SK-N-SH (cell line): Measurements from ENCODE around the gene LUC7L2. TPM values are rescaled to one million over a fixed set of nuclear protein-coding genes. Genes with fewer than 3 reads are reported as not detected.
"Not testable (repeated sequence)": the region's sequence is repeated elsewhere in the genome, so short reads cannot be mapped to it uniquely, and the experiment has no call there.

Source experiments
- CTCF ChIA-PET: fragments of 300-600, 350-600 bp; formaldehyde crosslinking; extraction: SDS; loops from one replicate; lab custom pipeline; 2021; lab: Yijun Ruan, JAX
- POLR2A ChIA-PET: fragments of 350-600 bp; sonication (Branson Sonifier 250); formaldehyde crosslinking; extraction: SDS; loops from one replicate; lab custom pipeline; 2020; ENCODE audit warnings: antibody characterized with exemption, inconsistent platforms; lab: Yijun Ruan, JAX
- DNase-seq: peaks from one replicate; pipeline ENCODE4 v3.0.0; 2012
- H2AFZ ChIP-seq: fragments of 200-600 bp; sonication (generic); 2 replicates; pipeline ENCODE4 v1.8.1; 2016; ENCODE audit warnings: antibody characterized with exemption, mild to moderate bottlenecking, low read depth
- H3F3A ChIP-seq: fragments of 200-600 bp; sonication (generic); replicated peaks from 2 replicates; pipeline ENCODE3; 2016; ENCODE audit warnings: antibody characterized with exemption, mild to moderate bottlenecking; ENCODE audit not compliant: insufficient read depth
- H3K27ac ChIP-seq, 2 experiments: fragments of 200-500 bp in 1 of 2; fragments of 200-600 bp in 1 of 2; sonication (Bioruptor generic) in 1 of 2; sonication (generic), shearing (Covaris generic) in 1 of 2; 2 replicates each; pipeline versions ENCODE4 v1.5.1 to v1.6.1; 2014 to 2016; ENCODE audit warnings: low read depth in 2 of 2, inconsistent platforms in 1 of 2, low read length in 1 of 2, mild to moderate bottlenecking in 1 of 2, mixed read lengths in 1 of 2
- H3K27me3 ChIP-seq: fragments of 200-600 bp; sonication (generic), shearing (Covaris generic); 2 replicates; pipeline ENCODE4 v1.6.1; 2016; ENCODE audit warnings: mixed run types; ENCODE audit not compliant: insufficient read depth
- H3K36me3 ChIP-seq, 2 experiments: fragments of 200-500 bp in 1 of 2; fragments of 200-600 bp in 1 of 2; sonication (Bioruptor generic) in 1 of 2; sonication (generic) in 1 of 2; replicated peaks in 1 of 2; 2 replicates each; pipeline versions ENCODE3 to v1.5.1; 2014 to 2016; ENCODE audit warnings: low read length in 1 of 2, mild to moderate bottlenecking in 1 of 2; ENCODE audit not compliant: insufficient read depth in 2 of 2, control insufficient read depth in 1 of 2
- H3K4me1 ChIP-seq, 2 experiments: fragments of 200-500 bp in 1 of 2; fragments of 200-600 bp in 1 of 2; sonication (Bioruptor generic) in 1 of 2; sonication (generic), shearing (Covaris generic) in 1 of 2; 2 replicates each; pipeline versions ENCODE4 v1.5.1 to v1.6.1; 2014 to 2016; ENCODE audit warnings: low read depth in 1 of 2, low read length in 1 of 2, mixed run types in 1 of 2; ENCODE audit not compliant: insufficient read depth in 2 of 2, control insufficient read depth in 1 of 2
- H3K4me2 ChIP-seq: fragments of 200-600 bp; sonication (generic), shearing (Covaris generic); 2 replicates; pipeline ENCODE4 v1.6.1; 2017; ENCODE audit warnings: mixed run types
- H3K4me3 ChIP-seq, 2 experiments: fragments of 200-500 bp in 1 of 2; fragments of 200-600 bp in 1 of 2; sonication (Bioruptor generic) in 1 of 2; sonication (generic), shearing (Covaris generic) in 1 of 2; 2 replicates each; pipeline versions ENCODE4 v1.5.1 to v1.8.1; 2014 to 2016; ENCODE audit warnings: low read depth in 2 of 2, inconsistent platforms in 1 of 2, low read length in 1 of 2, mild to moderate bottlenecking in 1 of 2, mixed read lengths in 1 of 2, moderate library complexity in 1 of 2
- H3K79me2 ChIP-seq: fragments of 200-600 bp; sonication (generic); 2 replicates; pipeline ENCODE4 v1.8.1; 2017; ENCODE audit warnings: mild to moderate bottlenecking; ENCODE audit not compliant: insufficient read depth
- H3K9ac ChIP-seq: fragments of 200-600 bp; sonication (generic); 2 replicates; pipeline ENCODE4 v1.6.1; 2017; ENCODE audit warnings: mixed run types
- H3K9me2 ChIP-seq: fragments of 200-600 bp; sonication (generic); 2 replicates; pipeline ENCODE4 v1.6.1; 2017; ENCODE audit warnings: mixed run types
- H3K9me3 ChIP-seq: fragments of 200-600 bp; sonication (generic); 2 replicates; pipeline ENCODE4 v1.6.1; 2017; ENCODE audit warnings: mixed run types, mild to moderate bottlenecking, moderate library complexity
- H4K20me1 ChIP-seq: fragments of 200-600 bp; sonication (generic); 2 replicates; pipeline ENCODE4 v1.6.1; 2017; ENCODE audit warnings: mild to moderate bottlenecking, mixed run types; ENCODE audit not compliant: insufficient read depth
- CHD2 ChIP-seq: fragments of 150-350 bp; IDR thresholded peaks from 2 replicates; pipeline ENCODE4 v1.6.1; 2018; ENCODE audit warnings: low read length; ENCODE audit not compliant: partially characterized antibody
- EP300 ChIP-seq, 2 experiments: IDR thresholded peaks; 2 replicates each; pipeline versions ENCODE4 v1.4.0 to v1.6.1; 2012; ENCODE audit warnings: borderline replicate concordance in 1 of 2, low read depth in 1 of 2, low read length in 1 of 2
- GABPA ChIP-seq: IDR thresholded peaks from 2 replicates; pipeline ENCODE4 v1.4.0; 2012; ENCODE audit warnings: low read depth, mild to moderate bottlenecking
- JUND ChIP-seq: IDR thresholded peaks from 2 replicates; pipeline ENCODE4 v1.4.0; 2012
- MXI1 ChIP-seq: IDR thresholded peaks from 2 replicates; pipeline ENCODE4 v1.6.1; 2012; ENCODE audit warnings: mild to moderate bottlenecking, low read depth, low read length, improper control_type of control experiment
- POLR2AphosphoS5 ChIP-seq: IDR thresholded peaks from 2 replicates; pipeline ENCODE4 v1.6.1; 2012; ENCODE audit warnings: low read depth, low read length
- RAD21 ChIP-seq: IDR thresholded peaks from 2 replicates; pipeline ENCODE4 v1.6.1; 2012; ENCODE audit warnings: mild to moderate bottlenecking, low read length
- TCF12 ChIP-seq: IDR thresholded peaks from 2 replicates; pipeline ENCODE4 v1.4.0; 2012
- YY1 ChIP-seq: IDR thresholded peaks from 2 replicates; pipeline ENCODE4 v1.4.0; 2012; ENCODE audit warnings: low read depth, mild to moderate bottlenecking
- WGBS: methylation state at CpG from one replicate; pipeline ENCODE4 v1.1.6; 2017; ENCODE audit warnings: low lambda C conversion rate; 5-methylcytosine and 5-hydroxymethylcytosine counted together
- polyA plus RNA-seq, 3 experiments: library from polyadenylated mRNA; depleted of rRNA; stranded (reverse); fragments of >200 nt; gene quantifications; 2 replicates each; pipeline ENCODE4 v1.2.3, GENCODE V29; 2012
- TF ChIP-seq, protein P1 (sequence below): fragments of 150-350 bp; IDR thresholded peaks from 2 replicates; pipeline ENCODE4 v1.6.1; 2016; ENCODE audit warnings: mild to moderate bottlenecking, low read depth, low read length
- TF ChIP-seq, protein P2 (sequence below): IDR thresholded peaks from 2 replicates; pipeline ENCODE4 v1.4.0; 2012; ENCODE audit warnings: low read depth

The LUC7L2 gene
- polyA plus RNA-seq, 1 of the 3 experiments (the other 2 are of a cell fraction): 45.7 TPM

DNA sequence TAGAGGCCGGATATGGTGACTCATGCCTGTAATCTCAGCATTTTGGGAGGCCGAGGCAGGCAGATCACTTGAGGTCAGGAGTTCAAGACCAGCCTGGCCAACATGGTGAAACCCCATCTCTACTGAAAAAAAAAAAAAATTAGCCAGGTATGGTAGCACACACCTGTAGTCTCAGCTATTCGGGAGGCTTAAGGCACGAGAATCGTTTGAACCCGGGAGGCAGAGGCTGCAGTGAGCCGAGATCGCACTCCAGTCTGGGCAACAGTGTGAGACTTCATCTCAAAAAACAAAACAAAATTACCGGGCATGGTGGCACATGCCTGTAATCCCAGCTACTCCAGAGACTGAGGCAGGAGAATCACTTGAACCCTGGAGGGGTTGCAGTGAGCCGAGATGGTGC, 66.0 kb downstream of the LUC7L2 start:
- not testable (repeated sequence) for H3K27ac ChIP-seq, H3K4me2 ChIP-seq, H3K9ac ChIP-seq, DNase-seq
- peaks cover 0 to 14% of the 10 kb centered on the region in 2 experiments; a peak in 2 of 4 replicates for H3K4me1 ChIP-seq
- peaks cover 17% of the 10 kb centered on the region for H3F3A ChIP-seq
- H3K79me2 ChIP-seq: peaks cover 19% of the 10 kb centered on the region; the same call in 1 of the 2 replicates
- POLR2A ChIA-PET: interaction anchor here (1.1 kb wide), 1 partner anchor 12 kb away, joined by 3 read pairs; no protein-coding TSS in a partner anchor
- 93% methylated on average over 10 of the region's 10 CpGs for WGBS
- CTCF ChIA-PET: interaction anchor here (3.0 kb wide), 1 partner anchor 9 kb away, joined by 9 read pairs; no protein-coding TSS in a partner anchor
- peaks cover 32 to 55% of the 10 kb centered on the region in 2 experiments for H3K36me3 ChIP-seq
- TF ChIP-seq POLR2AphosphoS5: 0 out of 2 replicates have a peak, but pooled peaks have one; percentile 23
- TF ChIP-seq, all 33 proteins: peak for 1; not testable (repeated sequence) for 32
- not testable (repeated sequence) for H3K4me3 ChIP-seq, H3K9me3 ChIP-seq, H3K9me2 ChIP-seq, H2AFZ ChIP-seq, H3K27me3 ChIP-seq
- H4K20me1 ChIP-seq: peaks cover 21% of the 10 kb centered on the region; the same call in 1 of the 2 replicates

DNA sequence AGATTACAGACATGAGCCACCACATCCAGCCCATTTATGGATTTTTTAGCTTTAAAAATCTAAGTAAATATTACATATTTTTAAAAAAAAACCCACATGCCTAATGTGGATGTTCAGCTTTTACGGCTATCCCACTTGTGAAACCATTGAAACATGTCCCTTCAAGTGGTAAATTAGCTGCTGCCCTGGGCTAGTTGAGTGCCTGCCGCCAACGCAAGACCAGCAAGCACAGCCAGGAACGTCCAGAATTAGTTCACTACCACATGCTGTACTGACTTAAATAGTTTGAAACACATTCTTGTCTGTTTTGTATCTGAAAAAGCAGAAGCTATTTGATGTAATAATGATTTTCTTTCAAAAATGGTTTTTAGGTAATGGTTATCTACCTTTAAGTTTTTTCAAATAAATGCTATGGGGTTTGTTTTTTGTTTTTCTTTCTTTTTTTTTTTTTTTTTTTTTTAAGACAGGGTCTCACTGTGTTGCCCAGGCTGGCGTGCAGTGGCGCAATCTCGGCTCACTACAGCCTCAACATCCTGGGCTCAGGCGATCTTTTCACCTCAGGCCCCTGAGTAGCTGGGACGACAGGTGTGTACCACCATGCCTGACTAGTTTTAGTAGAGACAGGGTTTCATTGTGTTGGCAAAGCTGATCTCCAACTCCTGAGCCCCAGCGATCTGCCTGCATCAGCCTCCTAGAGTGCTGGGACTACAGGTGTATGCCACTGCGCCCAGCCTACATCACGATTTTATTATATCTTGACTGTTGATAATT, 66.7 kb downstream of the LUC7L2 start:
- CTCF ChIA-PET: interaction anchor here (0.7 to 1.1 kb wide), 2 partner anchors 8 to 20 kb away, joined by 3 read pairs; no protein-coding TSS in a partner anchor
- Histone ChIP-seq H3K4me3 (no peak overlapping the region), H4K20me1 (peaks cover 16% of the 10 kb centered on the region; the same call in 1 of the 2 replicates), H3K79me2 (peaks cover 15% of the 10 kb centered on the region; the same call in 1 of the 2 replicates), H2AFZ (no peak overlapping the region), H3K9me2 (no peaks in the 10 kb centered on the region), H3K9ac (no peak overlapping the region), H3F3A (peaks cover 17% of the 10 kb centered on the region), H3K4me1 (peaks cover 0 to 9% of the 10 kb centered on the region in 2 experiments; a peak in 2 of 4 replicates), H3K27ac (no peak overlapping the region), H3K36me3 (peaks cover 30 to 47% of the 10 kb centered on the region in 2 experiments), H3K27me3 (no peaks in the 10 kb centered on the region), H3K9me3 (no peaks in the 10 kb centered on the region)
- WGBS: 97% methylated on average over 12 of the region's 12 CpGs
- POLR2A ChIA-PET: interaction anchor here (1.1 kb wide), 1 partner anchor 11 kb away, joined by 3 read pairs; no protein-coding TSS in a partner anchor
- TF ChIP-seq, protein P1, sequence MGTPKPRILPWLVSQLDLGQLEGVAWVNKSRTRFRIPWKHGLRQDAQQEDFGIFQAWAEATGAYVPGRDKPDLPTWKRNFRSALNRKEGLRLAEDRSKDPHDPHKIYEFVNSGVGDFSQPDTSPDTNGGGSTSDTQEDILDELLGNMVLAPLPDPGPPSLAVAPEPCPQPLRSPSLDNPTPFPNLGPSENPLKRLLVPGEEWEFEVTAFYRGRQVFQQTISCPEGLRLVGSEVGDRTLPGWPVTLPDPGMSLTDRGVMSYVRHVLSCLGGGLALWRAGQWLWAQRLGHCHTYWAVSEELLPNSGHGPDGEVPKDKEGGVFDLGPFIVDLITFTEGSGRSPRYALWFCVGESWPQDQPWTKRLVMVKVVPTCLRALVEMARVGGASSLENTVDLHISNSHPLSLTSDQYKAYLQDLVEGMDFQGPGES: no peak
- TF ChIP-seq CHD2 (no peak), YY1 (no peak), POLR2AphosphoS5 (no peak), MXI1 (no peak), GABPA (no peak), TCF12 (no peak), RAD21 (no peak), EP300 (IDR thresholded peaks at IDR 0.05; ENCODE audit: borderline replicate concordance in 1 of 2, low read depth in 1 of 2, low read length in 1 of 2) (no peak), JUND (no peak)
- TF ChIP-seq, protein P2, sequence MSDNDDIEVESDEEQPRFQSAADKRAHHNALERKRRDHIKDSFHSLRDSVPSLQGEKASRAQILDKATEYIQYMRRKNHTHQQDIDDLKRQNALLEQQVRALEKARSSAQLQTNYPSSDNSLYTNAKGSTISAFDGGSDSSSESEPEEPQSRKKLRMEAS: no peak
- TF ChIP-seq, all 33 proteins: peak for 0
- no peak for DNase-seq
- no peak overlapping the region for H3K4me2 ChIP-seq
